GM12878 (cell line): ENCODE data around the gene MOB2. TPM values are rescaled to one million over a fixed set of nuclear protein-coding genes. Genes with fewer than 3 reads are reported as not detected.

Experiments
- ATAC-seq: fragments of 200-7000 bp; cut with Tn5 transposase; 3 replicates; pipeline ENCODE4 v1.9.1; 2020; ENCODE audit warnings: mild to moderate bottlenecking, moderate library complexity
- BruUV-seq: library from RNA; stranded (reverse); fragments of 400-500 nt; replicated peaks from 2 replicates; lab custom pipeline; 2021; lab: Mats Ljungman, UMichigan
- CTCF ChIA-PET: fragments of 300-600 bp; sonication (Branson Sonifier 250); formaldehyde crosslinking; extraction: SDS; loops from one replicate; lab custom pipeline; 2021; ENCODE audit warnings: inconsistent platforms; lab: Yijun Ruan, JAX
- POLR2A ChIA-PET: fragments of 350-600 bp; formaldehyde crosslinking; extraction: SDS; loops from one replicate; lab custom pipeline; 2021; ENCODE audit warnings: inconsistent platforms; lab: Charles Lee
- RAD21 ChIA-PET: fragments of 300-600 bp; sonication (Branson Sonifier 250); formaldehyde crosslinking; loops from one replicate; lab custom pipeline; 2023; ENCODE audit warnings: antibody characterized with exemption; ENCODE audit not compliant: unreplicated experiment; lab: Charles Lee
- SMC1A ChIA-PET: fragments of 300-600 bp; sonication (Branson Sonifier 250); formaldehyde crosslinking; loops from one replicate; lab custom pipeline; 2023; ENCODE audit not compliant: unreplicated experiment, uncharacterized antibody; lab: Charles Lee
- DNase-seq: peaks from one replicate; pipeline ENCODE4 v3.0.0-alpha.2; 2011; ENCODE audit warnings: low read depth, low spot score
- FAIRE-seq: peaks from 3 replicates; lab custom pipeline; 2011; peaks lifted over from hg19 to GRCh38; lab: Jason Lieb, UNC
- H2AFZ ChIP-seq: 2 replicates; pipeline ENCODE4 v1.6.0; 2011; ENCODE audit warnings: low read depth, low read length, control low read depth; ENCODE audit not compliant: control insufficient read depth
- H3K27ac ChIP-seq: 2 replicates; pipeline ENCODE4 v1.5.1; 2011; ENCODE audit warnings: control low read depth; ENCODE audit not compliant: control insufficient read depth, insufficient read depth
- H3K27me3 ChIP-seq, 2 experiments: replicated peaks in 1 of 2; 2 replicates each; pipeline versions ENCODE4 v1.6.0 to v1.6.1; 2011; ENCODE audit warnings: low read length in 1 of 2; ENCODE audit not compliant: control insufficient read depth in 2 of 2, insufficient read depth in 2 of 2
- H3K36me3 ChIP-seq, 2 experiments: 2 replicates each; pipeline ENCODE4 v1.5.1; 2011; ENCODE audit warnings: low read length in 1 of 2; ENCODE audit not compliant: control insufficient read depth in 2 of 2, insufficient read depth in 2 of 2
- H3K4me1 ChIP-seq: 2 replicates; pipeline ENCODE4 v1.6.1; 2011; ENCODE audit warnings: mild to moderate bottlenecking, low read length, moderate library complexity, mixed read lengths; ENCODE audit not compliant: control insufficient read depth, insufficient read depth
- H3K4me2 ChIP-seq: 2 replicates; pipeline ENCODE4 v1.6.0; 2011; ENCODE audit warnings: control low read depth; ENCODE audit not compliant: control insufficient read depth, insufficient read depth
- H3K4me3 ChIP-seq: fragments of 200-600 bp; sonication (generic); 2 replicates; pipeline ENCODE4 v1.5.1; 2016
- H3K79me2 ChIP-seq: 2 replicates; pipeline ENCODE4 v1.6.0; 2011; ENCODE audit warnings: low read length; ENCODE audit not compliant: control insufficient read depth, insufficient read depth
- H3K9ac ChIP-seq: 2 replicates; pipeline ENCODE4 v1.8.0; 2011; ENCODE audit warnings: low read length, control low read depth, mixed read lengths; ENCODE audit not compliant: control insufficient read depth, insufficient read depth
- H3K9me3 ChIP-seq: replicated peaks from 3 replicates; pipeline ENCODE4 v1.5.1; 2011; ENCODE audit warnings: mild to moderate bottlenecking, low read length; ENCODE audit not compliant: control insufficient read depth, insufficient read depth
- H4K20me1 ChIP-seq: 2 replicates; pipeline ENCODE4 v1.6.0; 2011; ENCODE audit not compliant: control insufficient read depth, insufficient read depth
- FOS ChIP-seq: IDR thresholded peaks from 3 replicates; pipeline ENCODE4 v1.6.1; 2011; ENCODE audit warnings: borderline replicate concordance; ENCODE audit not compliant: insufficient read length; ENCODE audit errors: extremely low read depth
- NBN ChIP-seq: fragments of 450-650 bp; IDR thresholded peaks from 2 replicates; pipeline ENCODE4 v1.6.1; 2016
- ZNF24 ChIP-seq: fragments of 450-650 bp; IDR thresholded peaks from 2 replicates; pipeline ENCODE4 v1.6.1; 2017; ENCODE audit warnings: antibody characterized with exemption, mild to moderate bottlenecking
- WGBS: methylation state at CpG from one replicate; pipeline ENCODE4 v1.1.6; 2016; ENCODE audit warnings: low lambda C conversion rate; ENCODE audit not compliant: insufficient replicate concordance, insufficient coverage; ENCODE audit errors: missing lambda C conversion rate; 5-methylcytosine and 5-hydroxymethylcytosine counted together
- in situ Hi-C: fragments of 300-500 bp; cut with MboI; formaldehyde crosslinking; loops from 9 replicates; pipeline ENCODE4 v1.14.3; 2018; ENCODE audit warnings: mixed read lengths
- intact Hi-C: fragments of 100-400 bp; cut with micrococcal nuclease; formaldehyde crosslinking; loops from one replicate; pipeline ENCODE4 v1.14.2; 2022; ENCODE audit not compliant: unreplicated experiment
- polyA plus RNA-seq, 11 experiments: library from polyadenylated mRNA; depleted of rRNA in 4 of 11; unstranded in 6 of 11; stranded (reverse) in 5 of 11; fragments of >200 nt; fragmentation: Nextera tagmentation in 4 of 11; fragmentation: Illumina TruSeq in 1 of 11; extraction: Ambion mirVana in 4 of 11; extraction: Trizol in 1 of 11; gene quantifications; 1 replicate in 1 of 11; 2 replicates in 10 of 11; pipeline versions ENCODE4 v1.2.1 to v1.2.3, GENCODE V29; 2011 to 2016; ENCODE audit warnings: inconsistent platforms in 2 of 11, missing spikeins in 2 of 11, low read depth in 1 of 11
- total RNA-seq, 4 experiments: library from RNA; depleted of rRNA in 3 of 4; stranded (reverse); fragments of >200 nt in 3 of 4; fragmentation: Illumina TruSeq in 1 of 4; extraction: Trizol in 1 of 4; gene quantifications; 2 replicates each; pipeline versions ENCODE4 v1.2.1 to v1.2.3, GENCODE V29; 2013 to 2021
- TF ChIP-seq, protein P1 (sequence below): IDR thresholded peaks from 2 replicates; pipeline ENCODE4 v1.6.1; 2012; ENCODE audit warnings: low read depth, low read length, improper control_type of control experiment
- TF ChIP-seq, protein P2 (sequence below): fragments of 450-650 bp; IDR thresholded peaks from 2 replicates; pipeline ENCODE4 v1.6.1; 2017; ENCODE audit warnings: borderline replicate concordance
- TF ChIP-seq, protein P3 (sequence below): fragments of 450-650 bp; formaldehyde crosslinking; IDR thresholded peaks from 2 replicates; pipeline ENCODE4 v1.5.0; 2022; ENCODE audit warnings: mild to moderate bottlenecking, missing genetic modification characterization

MOB2 gene
- total and polyA plus RNA-seq, 10 of the 15 experiments (the other 5 are each of a cell fraction or from before 2014, with no cell fraction given), result 0.10 to 34.6 (median 15.5) TPM

DNA sequence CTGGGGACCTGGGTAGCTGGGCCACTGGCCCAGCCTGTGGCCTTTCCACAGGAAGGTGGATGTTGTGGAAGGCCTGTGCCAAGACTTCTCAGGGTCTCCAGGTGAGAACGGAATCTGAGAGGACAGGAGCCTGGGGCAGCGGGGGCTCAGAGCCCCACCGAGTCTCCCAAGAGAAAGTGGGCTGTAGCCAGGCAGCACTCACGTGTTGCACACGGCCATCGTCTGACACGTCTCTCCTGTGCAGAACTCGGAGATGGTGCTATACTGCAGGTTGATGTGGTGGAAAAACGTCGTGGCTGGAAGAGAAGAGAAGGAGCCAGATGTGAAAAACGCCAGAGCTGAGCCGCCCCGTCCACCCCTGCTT lies 6.4 kb downstream of the MOB2 start:
- no peak overlapping the region for H3K9ac ChIP-seq
- ChIA-PET CTCF (no interaction called here), POLR2A (no interaction called here), SMC1A (no interaction called here), RAD21 (no interaction called here)
- H3K27ac ChIP-seq, result no peak overlapping the region
- no peak for ATAC-seq
- intact Hi-C loops (no loop called here), in situ Hi-C loops (no loop called here)
- no peaks in the 10 kb centered on the region for H3K9me3 ChIP-seq
- H3K4me3 ChIP-seq, result no peak overlapping the region
- H3K79me2 ChIP-seq, result no peaks in the 10 kb centered on the region
- no peaks in the 10 kb centered on the region; the same call in 1 of the 2 replicates for H4K20me1 ChIP-seq
- WGBS, result 87% methylated on average over 13 of the region's 13 CpGs
- H3K27me3 ChIP-seq, result no peaks in the 10 kb centered on the region
- peaks cover 0 to 13% of the 10 kb centered on the region in 2 experiments; a peak in 2 of 4 replicates for H3K36me3 ChIP-seq
- no peak overlapping the region for H2AFZ ChIP-seq
- no peak for TF ChIP-seq NBN
- TF ChIP-seq, protein P1, sequence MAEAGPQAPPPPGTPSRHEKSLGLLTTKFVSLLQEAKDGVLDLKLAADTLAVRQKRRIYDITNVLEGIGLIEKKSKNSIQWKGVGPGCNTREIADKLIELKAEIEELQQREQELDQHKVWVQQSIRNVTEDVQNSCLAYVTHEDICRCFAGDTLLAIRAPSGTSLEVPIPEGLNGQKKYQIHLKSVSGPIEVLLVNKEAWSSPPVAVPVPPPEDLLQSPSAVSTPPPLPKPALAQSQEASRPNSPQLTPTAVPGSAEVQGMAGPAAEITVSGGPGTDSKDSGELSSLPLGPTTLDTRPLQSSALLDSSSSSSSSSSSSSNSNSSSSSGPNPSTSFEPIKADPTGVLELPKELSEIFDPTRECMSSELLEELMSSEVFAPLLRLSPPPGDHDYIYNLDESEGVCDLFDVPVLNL, result no peak
- DNase-seq, result no peak
- H3K4me2 ChIP-seq, result no peak overlapping the region
- no TSS peak for BruUV-seq
- no peaks in the 10 kb centered on the region for H3K4me1 ChIP-seq
- no peak for FAIRE-seq

DNA sequence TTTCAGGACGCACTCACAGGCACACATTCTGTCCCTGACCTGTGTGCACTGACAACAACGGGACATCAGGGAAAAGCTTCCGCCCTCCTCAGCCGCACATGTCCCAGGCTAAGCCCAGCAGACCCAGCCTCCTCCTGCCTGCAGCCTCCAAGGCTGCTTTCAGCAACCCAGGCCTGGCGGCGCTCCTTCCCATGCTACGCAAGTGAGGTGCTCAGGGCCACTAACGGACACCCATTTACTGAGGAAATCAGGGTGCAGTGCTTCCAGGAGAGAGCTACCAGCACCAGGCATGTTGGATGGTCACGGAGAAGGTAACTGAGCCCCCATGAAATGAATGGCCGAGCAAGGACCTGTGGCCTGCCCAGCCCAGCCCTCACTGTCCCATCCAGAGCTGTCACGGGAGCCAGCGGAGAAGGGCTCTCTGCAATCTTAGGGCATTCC lies 6.9 kb downstream of the MOB2 start:
- Histone ChIP-seq H3K27me3 (no peaks in the 10 kb centered on the region), H3K9me3 (no peaks in the 10 kb centered on the region), H2AFZ (no peak overlapping the region), H4K20me1 (no peaks in the 10 kb centered on the region; the same call in 1 of the 2 replicates), H3K79me2 (no peaks in the 10 kb centered on the region), H3K27ac (no peak overlapping the region), H3K4me1 (no peaks in the 10 kb centered on the region), H3K4me3 (no peak overlapping the region), H3K9ac (no peak overlapping the region), H3K36me3 (peaks cover 0 to 13% of the 10 kb centered on the region in 2 experiments; a peak in 2 of 4 replicates), H3K4me2 (no peak overlapping the region)
- ATAC-seq (no peak), DNase-seq (no peak), FAIRE-seq (no peak)
- intact Hi-C loops, result no loop called here
- ChIA-PET RAD21 (no interaction called here), CTCF (interaction anchor here (0.5 kb wide), 1 partner anchor 412 kb away, joined by 3 read pairs; the partner anchor contains the start of gene PRR33), SMC1A (no interaction called here), POLR2A (no interaction called here)
- TF ChIP-seq, protein P2, sequence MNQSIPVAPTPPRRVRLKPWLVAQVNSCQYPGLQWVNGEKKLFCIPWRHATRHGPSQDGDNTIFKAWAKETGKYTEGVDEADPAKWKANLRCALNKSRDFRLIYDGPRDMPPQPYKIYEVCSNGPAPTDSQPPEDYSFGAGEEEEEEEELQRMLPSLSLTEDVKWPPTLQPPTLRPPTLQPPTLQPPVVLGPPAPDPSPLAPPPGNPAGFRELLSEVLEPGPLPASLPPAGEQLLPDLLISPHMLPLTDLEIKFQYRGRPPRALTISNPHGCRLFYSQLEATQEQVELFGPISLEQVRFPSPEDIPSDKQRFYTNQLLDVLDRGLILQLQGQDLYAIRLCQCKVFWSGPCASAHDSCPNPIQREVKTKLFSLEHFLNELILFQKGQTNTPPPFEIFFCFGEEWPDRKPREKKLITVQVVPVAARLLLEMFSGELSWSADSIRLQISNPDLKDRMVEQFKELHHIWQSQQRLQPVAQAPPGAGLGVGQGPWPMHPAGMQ, result no peak
- no peak for TF ChIP-seq FOS
- no peak for TF ChIP-seq ZNF24
- TF ChIP-seq, protein P3, sequence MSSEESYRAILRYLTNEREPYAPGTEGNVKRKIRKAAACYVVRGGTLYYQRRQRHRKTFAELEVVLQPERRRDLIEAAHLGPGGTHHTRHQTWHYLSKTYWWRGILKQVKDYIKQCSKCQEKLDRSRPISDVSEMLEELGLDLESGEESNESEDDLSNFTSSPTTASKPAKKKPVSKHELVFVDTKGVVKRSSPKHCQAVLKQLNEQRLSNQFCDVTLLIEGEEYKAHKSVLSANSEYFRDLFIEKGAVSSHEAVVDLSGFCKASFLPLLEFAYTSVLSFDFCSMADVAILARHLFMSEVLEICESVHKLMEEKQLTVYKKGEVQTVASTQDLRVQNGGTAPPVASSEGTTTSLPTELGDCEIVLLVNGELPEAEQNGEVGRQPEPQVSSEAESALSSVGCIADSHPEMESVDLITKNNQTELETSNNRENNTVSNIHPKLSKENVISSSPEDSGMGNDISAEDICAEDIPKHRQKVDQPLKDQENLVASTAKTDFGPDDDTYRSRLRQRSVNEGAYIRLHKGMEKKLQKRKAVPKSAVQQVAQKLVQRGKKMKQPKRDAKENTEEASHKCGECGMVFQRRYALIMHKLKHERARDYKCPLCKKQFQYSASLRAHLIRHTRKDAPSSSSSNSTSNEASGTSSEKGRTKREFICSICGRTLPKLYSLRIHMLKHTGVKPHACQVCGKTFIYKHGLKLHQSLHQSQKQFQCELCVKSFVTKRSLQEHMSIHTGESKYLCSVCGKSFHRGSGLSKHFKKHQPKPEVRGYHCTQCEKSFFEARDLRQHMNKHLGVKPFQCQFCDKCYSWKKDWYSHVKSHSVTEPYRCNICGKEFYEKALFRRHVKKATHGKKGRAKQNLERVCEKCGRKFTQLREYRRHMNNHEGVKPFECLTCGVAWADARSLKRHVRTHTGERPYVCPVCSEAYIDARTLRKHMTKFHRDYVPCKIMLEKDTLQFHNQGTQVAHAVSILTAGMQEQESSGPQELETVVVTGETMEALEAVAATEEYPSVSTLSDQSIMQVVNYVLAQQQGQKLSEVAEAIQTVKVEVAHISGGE, result no peak
- BruUV-seq, result no TSS peak
- 93% methylated on average over 12 of the region's 12 CpGs for WGBS
- in situ Hi-C loops, result no loop called here
